HEK293 (cell line): ENCODE measurements around the gene FKBP7.

ENCODE experiments used
- BCL11A ChIP-seq: fragments of 450-650 bp; formaldehyde crosslinking; IDR thresholded peaks from 2 replicates; pipeline ENCODE4 v1.5.1; 2016; ENCODE audit warnings: low read depth, missing biosample characterization, missing genetic modification characterization
- FEZF1 ChIP-seq: fragments of 450-650 bp; formaldehyde crosslinking; IDR thresholded peaks from 2 replicates; pipeline ENCODE4 v1.5.1; 2016; ENCODE audit warnings: missing biosample characterization, missing genetic modification characterization
- KLF7 ChIP-seq: fragments of 450-650 bp; formaldehyde crosslinking; IDR thresholded peaks from 2 replicates; pipeline ENCODE4 v1.5.1; 2016; ENCODE audit warnings: missing biosample characterization, missing genetic modification characterization, borderline replicate concordance
- SCRT1 ChIP-seq: fragments of 450-650 bp; formaldehyde crosslinking; IDR thresholded peaks from 2 replicates; pipeline ENCODE4 v1.5.1; 2016; ENCODE audit warnings: missing biosample characterization, missing genetic modification characterization, borderline replicate concordance
- WT1 ChIP-seq: fragments of 450-650 bp; formaldehyde crosslinking; IDR thresholded peaks from 2 replicates; pipeline ENCODE4 v1.5.1; 2016; ENCODE audit warnings: missing biosample characterization, missing genetic modification characterization
- ZBTB48 ChIP-seq: fragments of 450-650 bp; formaldehyde crosslinking; IDR thresholded peaks from 2 replicates; pipeline ENCODE4 v1.5.1; 2016; ENCODE audit warnings: missing biosample characterization, missing genetic modification characterization
- ZEB2 ChIP-seq: fragments of 450-650 bp; formaldehyde crosslinking; IDR thresholded peaks from 2 replicates; pipeline ENCODE4 v1.5.1; 2016; ENCODE audit warnings: missing biosample characterization, missing genetic modification characterization
- ZFP3 ChIP-seq: fragments of 450-650 bp; formaldehyde crosslinking; IDR thresholded peaks from 2 replicates; pipeline ENCODE4 v1.5.1; 2016; ENCODE audit warnings: low read depth, missing biosample characterization, missing genetic modification characterization
- ZNF132 ChIP-seq: fragments of 450-650 bp; formaldehyde crosslinking; IDR thresholded peaks from 2 replicates; pipeline ENCODE4 v1.5.1; 2017; ENCODE audit warnings: missing biosample characterization, missing genetic modification characterization, borderline replicate concordance
- ZNF175 ChIP-seq: fragments of 450-650 bp; formaldehyde crosslinking; IDR thresholded peaks from 2 replicates; pipeline ENCODE4 v1.5.1; 2016; ENCODE audit warnings: missing biosample characterization, missing genetic modification characterization
- ZNF19 ChIP-seq: fragments of 450-650 bp; formaldehyde crosslinking; IDR thresholded peaks from 2 replicates; pipeline ENCODE4; 2016; ENCODE audit warnings: missing biosample characterization, missing genetic modification characterization, low read depth
- ZNF266 ChIP-seq: fragments of 450-650 bp; formaldehyde crosslinking; IDR thresholded peaks from 2 replicates; pipeline ENCODE4 v1.5.1; 2016; ENCODE audit warnings: missing biosample characterization, missing genetic modification characterization, low read depth
- ZNF324 ChIP-seq: fragments of 450-650 bp; formaldehyde crosslinking; IDR thresholded peaks from 2 replicates; pipeline ENCODE4 v1.5.1; 2016; ENCODE audit warnings: missing biosample characterization, missing genetic modification characterization
- ZNF335 ChIP-seq: fragments of 450-650 bp; formaldehyde crosslinking; conservative IDR thresholded peaks from 2 replicates; pipeline ENCODE4 v1.5.1; 2016; ENCODE audit warnings: missing biosample characterization, missing genetic modification characterization
- ZNF362 ChIP-seq: fragments of 450-650 bp; formaldehyde crosslinking; IDR thresholded peaks from 2 replicates; pipeline ENCODE4 v1.5.1; 2016; ENCODE audit warnings: missing biosample characterization, missing genetic modification characterization
- ZNF366 ChIP-seq: fragments of 450-650 bp; formaldehyde crosslinking; conservative IDR thresholded peaks from 2 replicates; pipeline ENCODE4 v1.5.1; 2016; ENCODE audit warnings: missing biosample characterization, missing genetic modification characterization
- ZNF391 ChIP-seq: fragments of 450-650 bp; formaldehyde crosslinking; IDR thresholded peaks from 2 replicates; pipeline ENCODE4 v1.5.1; 2016; ENCODE audit warnings: low read depth, missing biosample characterization, missing genetic modification characterization, borderline replicate concordance
- ZNF416 ChIP-seq: fragments of 450-650 bp; formaldehyde crosslinking; IDR thresholded peaks from 2 replicates; pipeline ENCODE4 v1.5.1; 2016; ENCODE audit warnings: missing biosample characterization, missing genetic modification characterization
- ZNF423 ChIP-seq: fragments of 450-650 bp; formaldehyde crosslinking; IDR thresholded peaks from 2 replicates; pipeline ENCODE4 v1.5.1; 2016; ENCODE audit warnings: missing biosample characterization, missing genetic modification characterization
- ZNF426 ChIP-seq: fragments of 450-650 bp; formaldehyde crosslinking; IDR thresholded peaks from 2 replicates; pipeline ENCODE4 v1.5.1; 2017; ENCODE audit warnings: missing biosample characterization, missing genetic modification characterization, mild to moderate bottlenecking, inconsistent platforms, moderate library complexity
- ZNF501 ChIP-seq: fragments of 450-650 bp; formaldehyde crosslinking; IDR thresholded peaks from 2 replicates; pipeline ENCODE4 v1.5.1; 2016; ENCODE audit warnings: missing biosample characterization, missing genetic modification characterization
- ZNF530 ChIP-seq: fragments of 450-650 bp; formaldehyde crosslinking; IDR thresholded peaks from 2 replicates; pipeline ENCODE4 v1.5.1; 2016; ENCODE audit warnings: low read depth, missing biosample characterization, missing genetic modification characterization
- ZNF555 ChIP-seq: fragments of 450-650 bp; formaldehyde crosslinking; conservative IDR thresholded peaks from 2 replicates; pipeline ENCODE4 v1.5.1; 2017; ENCODE audit warnings: missing biosample characterization, mild to moderate bottlenecking, missing genetic modification characterization, inconsistent platforms
- ZNF558 ChIP-seq: fragments of 450-650 bp; formaldehyde crosslinking; IDR thresholded peaks from 2 replicates; pipeline ENCODE4 v1.5.1; 2016; ENCODE audit warnings: missing biosample characterization, missing genetic modification characterization
- ZNF571 ChIP-seq: fragments of 450-650 bp; formaldehyde crosslinking; IDR thresholded peaks from 2 replicates; pipeline ENCODE4 v1.5.0; 2017; ENCODE audit warnings: missing biosample characterization, missing genetic modification characterization
- ZNF600 ChIP-seq: fragments of 450-650 bp; formaldehyde crosslinking; IDR thresholded peaks from 2 replicates; pipeline ENCODE4 v1.5.1; 2016; ENCODE audit warnings: missing biosample characterization, missing genetic modification characterization
- ZNF610 ChIP-seq: fragments of 450-650 bp; formaldehyde crosslinking; IDR thresholded peaks from 2 replicates; pipeline ENCODE4 v1.5.1; 2016; ENCODE audit warnings: missing biosample characterization, missing genetic modification characterization, borderline replicate concordance
- ZNF621 ChIP-seq: fragments of 450-650 bp; formaldehyde crosslinking; IDR thresholded peaks from 2 replicates; pipeline ENCODE4 v1.5.1; 2017; ENCODE audit warnings: missing biosample characterization, missing genetic modification characterization
- ZNF624 ChIP-seq: fragments of 450-650 bp; formaldehyde crosslinking; IDR thresholded peaks from 2 replicates; pipeline ENCODE4 v1.5.1; 2017; ENCODE audit warnings: missing biosample characterization, missing genetic modification characterization
- ZNF626 ChIP-seq: fragments of 450-650 bp; sonication (Bioruptor Pico); formaldehyde crosslinking; IDR thresholded peaks from 2 replicates; pipeline ENCODE4 v1.5.1; 2018; ENCODE audit warnings: missing biosample characterization, missing genetic modification characterization, inconsistent platforms
- ZNF670 ChIP-seq: fragments of 450-650 bp; formaldehyde crosslinking; IDR thresholded peaks from 2 replicates; pipeline ENCODE4 v1.5.1; 2016; ENCODE audit warnings: missing biosample characterization, missing genetic modification characterization, low read depth
- ZNF747 ChIP-seq: fragments of 450-650 bp; formaldehyde crosslinking; IDR thresholded peaks from 2 replicates; pipeline ENCODE4 v1.5.1; 2016; ENCODE audit warnings: missing biosample characterization, missing genetic modification characterization
- ZNF76 ChIP-seq: fragments of 450-650 bp; formaldehyde crosslinking; IDR thresholded peaks from 2 replicates; pipeline ENCODE4; 2016; ENCODE audit warnings: low read depth, missing biosample characterization, missing genetic modification characterization, borderline replicate concordance
- ZNF791 ChIP-seq: fragments of 450-650 bp; formaldehyde crosslinking; IDR thresholded peaks from 2 replicates; pipeline ENCODE4 v1.5.1; 2016; ENCODE audit warnings: missing biosample characterization, missing genetic modification characterization
- ZNF792 ChIP-seq: fragments of 450-650 bp; formaldehyde crosslinking; IDR thresholded peaks from 2 replicates; pipeline ENCODE4 v1.5.1; 2016; ENCODE audit warnings: missing biosample characterization, missing genetic modification characterization
- ZNF837 ChIP-seq: fragments of 450-650 bp; formaldehyde crosslinking; IDR thresholded peaks from 2 replicates; pipeline ENCODE4 v1.5.1; 2016; ENCODE audit warnings: missing biosample characterization, missing genetic modification characterization
- ZNF843 ChIP-seq: fragments of 450-650 bp; formaldehyde crosslinking; IDR thresholded peaks from 2 replicates; pipeline ENCODE4 v1.5.1; 2016; ENCODE audit warnings: missing biosample characterization, missing genetic modification characterization
- ZSCAN16 ChIP-seq: fragments of 450-650 bp; formaldehyde crosslinking; IDR thresholded peaks from 2 replicates; pipeline ENCODE4 v1.5.1; 2016; ENCODE audit warnings: missing biosample characterization, missing genetic modification characterization
- ZSCAN23 ChIP-seq: fragments of 450-650 bp; formaldehyde crosslinking; IDR thresholded peaks from 2 replicates; pipeline ENCODE4 v1.5.1; 2016; ENCODE audit warnings: missing biosample characterization, missing genetic modification characterization
- ZXDB ChIP-seq: fragments of 450-650 bp; formaldehyde crosslinking; IDR thresholded peaks from 2 replicates; pipeline ENCODE4 v1.5.1; 2016; ENCODE audit warnings: missing biosample characterization, missing genetic modification characterization
- TF ChIP-seq, protein P1 (sequence below): fragments of 450-650 bp; formaldehyde crosslinking; IDR thresholded peaks from 2 replicates; pipeline ENCODE4 v1.5.1; 2016; ENCODE audit warnings: missing biosample characterization, missing genetic modification characterization

FKBP7 gene

DNA sequence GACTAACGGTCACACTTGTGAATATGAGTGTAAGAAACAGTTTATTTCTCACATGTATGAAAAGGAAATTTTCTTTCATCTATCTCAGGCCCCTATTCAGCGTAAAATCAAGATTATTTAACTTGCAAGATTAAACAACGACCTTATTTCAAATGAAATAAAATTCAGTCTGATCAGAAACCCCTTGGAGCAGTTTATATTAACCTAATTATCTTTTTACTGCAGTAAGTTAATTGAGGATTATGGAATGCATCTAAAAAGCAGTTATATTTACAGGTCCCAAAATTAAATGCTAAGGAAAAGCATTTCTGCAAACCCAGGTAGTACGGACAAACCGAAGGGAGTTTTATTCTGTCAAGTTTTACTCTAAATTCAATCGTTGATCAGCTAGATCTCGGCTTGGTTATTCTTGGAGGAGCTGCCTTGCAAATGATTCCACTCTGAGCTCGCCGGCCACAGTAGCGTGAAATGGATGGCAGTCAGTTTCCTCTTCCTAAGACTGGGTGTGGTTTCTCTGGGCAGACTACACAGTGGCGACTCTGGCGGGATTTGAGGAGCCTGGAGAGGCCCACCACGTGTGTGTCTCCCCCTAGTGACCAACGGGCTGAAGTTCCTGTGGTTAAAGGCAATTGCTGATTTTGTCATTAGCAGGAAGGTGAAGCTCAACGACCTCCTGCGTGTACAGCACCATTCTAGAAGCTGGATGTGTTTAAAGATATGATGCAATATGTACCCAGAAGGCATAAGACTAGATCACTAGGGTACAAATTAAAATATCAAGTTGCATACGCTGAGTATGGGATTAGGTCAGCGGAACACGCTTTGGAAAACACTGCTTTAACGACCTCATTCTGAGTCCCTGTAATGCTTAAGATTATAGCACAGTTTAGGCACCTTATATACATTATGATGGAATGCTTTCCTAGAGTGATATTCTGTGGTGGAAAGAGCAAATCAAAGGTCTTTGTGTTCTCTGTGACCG lies 63.8 kb downstream of the FKBP7 start (continued):
- TF ChIP-seq ZNF76 (tag by site-specific recombination) (peak; percentile 65; the same call in 1 of the 2 replicates), ZNF423 (tag by site-specific recombination) (no peak), ZNF600 (tag by site-specific recombination) (0 out of 2 replicates have a peak, but pooled peaks have one; percentile 23), ZNF391 (tag by site-specific recombination) (peak; percentile 77; the same call in 1 of the 2 replicates), KLF7 (tag by site-specific recombination) (no peak; the same call in 1 of the 2 replicates), WT1 (tag by site-specific recombination) (peak; percentile 62), ZNF555 (tag by site-specific recombination) (no peak), ZNF416 (tag by site-specific recombination) (no peak), ZNF266 (tag by site-specific recombination) (no peak), ZNF426 (tag by site-specific recombination) (no peak), ZNF610 (tag by site-specific recombination) (peak; percentile 85; the same call in 1 of the 2 replicates), ZNF670 (no peak), ZNF621 (tag by site-specific recombination) (no peak), ZNF366 (tag by site-specific recombination) (peak; percentile 90), ZBTB48 (tag by site-specific recombination) (no peak; the same call in 1 of the 2 replicates), ZNF571 (tag by site-specific recombination) (no peak), ZNF335 (tag by site-specific recombination) (peak; percentile 28), ZNF324 (tag by site-specific recombination) (peak; percentile 96), BCL11A (tag by site-specific recombination) (peak; percentile 97), ZNF626 (tag by site-specific recombination) (no peak), ZNF791 (tag by site-specific recombination) (no peak), ZXDB (tag by site-specific recombination) (peak; percentile 67; the same call in 1 of the 2 replicates), ZNF624 (no peak), ZNF19 (no peak), SCRT1 (no peak), ZNF501 (tag by site-specific recombination) (peak; percentile 80; the same call in 1 of the 2 replicates), ZFP3 (tag by site-specific recombination) (peak; percentile 66), ZEB2 (tag by site-specific recombination) (peak; percentile 99), ZNF747 (tag by site-specific recombination) (no peak), ZNF558 (tag by site-specific recombination) (peak; percentile 91), FEZF1 (peak; percentile 66), ZSCAN16 (tag by site-specific recombination) (no peak), ZNF837 (no peak), ZNF362 (tag by site-specific recombination) (no peak), ZNF792 (tag by site-specific recombination) (0 out of 2 replicates have a peak, but pooled peaks have one; percentile 22), ZNF132 (tag by site-specific recombination) (no peak), ZSCAN23 (tag by site-specific recombination) (peak; percentile 64; the same call in 1 of the 2 replicates), ZNF175 (tag by site-specific recombination) (no peak), ZNF530 (tag by site-specific recombination) (no peak), ZNF843 (tag by site-specific recombination) (peak; percentile 90)
- TF ChIP-seq, protein P1, sequence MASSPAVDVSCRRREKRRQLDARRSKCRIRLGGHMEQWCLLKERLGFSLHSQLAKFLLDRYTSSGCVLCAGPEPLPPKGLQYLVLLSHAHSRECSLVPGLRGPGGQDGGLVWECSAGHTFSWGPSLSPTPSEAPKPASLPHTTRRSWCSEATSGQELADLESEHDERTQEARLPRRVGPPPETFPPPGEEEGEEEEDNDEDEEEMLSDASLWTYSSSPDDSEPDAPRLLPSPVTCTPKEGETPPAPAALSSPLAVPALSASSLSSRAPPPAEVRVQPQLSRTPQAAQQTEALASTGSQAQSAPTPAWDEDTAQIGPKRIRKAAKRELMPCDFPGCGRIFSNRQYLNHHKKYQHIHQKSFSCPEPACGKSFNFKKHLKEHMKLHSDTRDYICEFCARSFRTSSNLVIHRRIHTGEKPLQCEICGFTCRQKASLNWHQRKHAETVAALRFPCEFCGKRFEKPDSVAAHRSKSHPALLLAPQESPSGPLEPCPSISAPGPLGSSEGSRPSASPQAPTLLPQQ: peak; percentile 89
